Keratinocyte (primary cell): ENCODE data around the gene AP2A2. TPM values are rescaled to one million over a fixed set of nuclear protein-coding genes. Genes with fewer than 3 reads are reported as not detected.

Experiments used
- DNase-seq: peaks from one replicate; pipeline ENCODE4 v3.0.0-alpha.2; 2011; ENCODE audit warnings: low read depth, missing footprints, low spot score
- FAIRE-seq: peaks from 2 replicates; lab custom pipeline; 2011; peaks lifted over from hg19 to GRCh38; lab: Jason Lieb, UNC
- H2AFZ ChIP-seq: 2 replicates; pipeline ENCODE4 v1.6.0; 2012; ENCODE audit warnings: low read length, control low read depth, inconsistent platforms; ENCODE audit not compliant: control insufficient read depth
- H3K27ac ChIP-seq: 2 replicates; pipeline ENCODE4 v1.5.1; 2011; ENCODE audit warnings: low read length; ENCODE audit not compliant: control insufficient read depth, insufficient read depth
- H3K27me3 ChIP-seq: 3 replicates; pipeline ENCODE4 v1.6.0; 2011; ENCODE audit warnings: low read length; ENCODE audit not compliant: control insufficient read depth, insufficient read depth; ENCODE audit errors: extremely low read depth
- H3K36me3 ChIP-seq, 2 experiments: 2 replicates in 1 of 2; 3 replicates in 1 of 2; pipeline ENCODE4 v1.5.1; 2011; ENCODE audit warnings: low read length in 2 of 2, mild to moderate bottlenecking in 1 of 2; ENCODE audit not compliant: control insufficient read depth in 2 of 2, insufficient read depth in 2 of 2; ENCODE audit errors: extremely low read depth in 1 of 2
- H3K4me1 ChIP-seq: 3 replicates; pipeline ENCODE4 v1.5.1; 2011; ENCODE audit warnings: low read length; ENCODE audit not compliant: control insufficient read depth, insufficient read depth; ENCODE audit errors: extremely low read depth
- H3K4me2 ChIP-seq: 3 replicates; pipeline ENCODE4 v1.6.0; 2011; ENCODE audit warnings: low read depth, low read length; ENCODE audit not compliant: control insufficient read depth, insufficient read depth; ENCODE audit errors: extremely low read depth
- H3K4me3 ChIP-seq, 3 experiments: fragments of 200-600 bp in 1 of 3; sonication (generic) in 1 of 3; 2 replicates in 2 of 3; 3 replicates in 1 of 3; pipeline ENCODE4 v1.5.1; 2011 to 2016; ENCODE audit warnings: low read length in 3 of 3, mild to moderate bottlenecking in 3 of 3, control low read depth in 2 of 3, inconsistent platforms in 1 of 3, low read depth in 1 of 3, mixed read lengths in 1 of 3, mixed run types in 1 of 3, moderate library complexity in 1 of 3; ENCODE audit not compliant: control insufficient read depth in 2 of 3, insufficient read depth in 2 of 3; ENCODE audit errors: extremely low read depth in 1 of 3
- H3K79me2 ChIP-seq: 2 replicates; pipeline ENCODE4 v1.6.0; 2012; ENCODE audit warnings: low read length; ENCODE audit not compliant: control insufficient read depth, insufficient read depth
- H3K9ac ChIP-seq: 3 replicates; pipeline ENCODE4 v1.6.0; 2011; ENCODE audit warnings: low read length; ENCODE audit not compliant: control insufficient read depth, insufficient read depth; ENCODE audit errors: extremely low read depth
- H3K9me1 ChIP-seq: 3 replicates; pipeline ENCODE4 v1.6.0; 2011; ENCODE audit warnings: low read length; ENCODE audit not compliant: control insufficient read depth, insufficient read depth; ENCODE audit errors: extremely low read depth
- H3K9me3 ChIP-seq: 2 replicates; pipeline ENCODE4 v1.5.1; 2012; ENCODE audit warnings: low read depth, low read length; ENCODE audit not compliant: control insufficient read depth
- H4K20me1 ChIP-seq: 3 replicates; pipeline ENCODE4 v1.6.0; 2011; ENCODE audit warnings: low read length; ENCODE audit not compliant: control insufficient read depth, insufficient read depth; ENCODE audit errors: extremely low read depth
- CTCF ChIP-seq, 3 experiments: IDR thresholded peaks in 1 of 3; conservative IDR thresholded peaks in 1 of 3; optimal IDR thresholded peaks in 1 of 3; 2 replicates in 2 of 3; 3 replicates in 1 of 3; pipeline versions ENCODE3 to v1.5.1; 2011; ENCODE audit warnings: low read length in 3 of 3, mild to moderate bottlenecking in 3 of 3, moderate library complexity in 2 of 3, control low read depth in 1 of 3, inconsistent platforms in 1 of 3; ENCODE audit not compliant: insufficient read depth in 2 of 3; ENCODE audit errors: extremely low read depth in 1 of 3
- EZH2 ChIP-seq: IDR thresholded peaks from one replicate; pipeline ENCODE4 v1.6.1; 2012; ENCODE audit warnings: inconsistent platforms, mild to moderate bottlenecking, low read length, moderate library complexity
- dilution Hi-C: fragments of 300-500 bp; cut with MboI; formaldehyde crosslinking; loops from one replicate; pipeline ENCODE4 v1.7.0; 2020; ENCODE audit warnings: low sequenced_read_pairs; ENCODE audit not compliant: extremely low pct_ligation_motif_present
- polyA plus RNA-seq, 5 experiments: library from polyadenylated mRNA; depleted of rRNA in 3 of 5; stranded (reverse) in 3 of 5; stranded (forward) in 1 of 5; unstranded in 1 of 5; fragments of >200 nt; gene quantifications; 1 replicate in 1 of 5; 2 replicates in 3 of 5; 3 replicates in 1 of 5; pipeline versions ENCODE4 v1.2.1 to v1.2.3, GENCODE V29; 2011 to 2012; ENCODE audit warnings: missing spikeins in 2 of 5, low read depth in 1 of 5, low replicate concordance in 1 of 5

AP2A2 gene
- polyA plus RNA-seq, 1 donor (not counting 4 experiments of a cell fraction or from before 2014, with no cell fraction given) = 47.8 TPM

- H4K20me1 ChIP-seq = peaks cover 3% of the 10 kb centered on the region
- no peak overlapping the region for H3K4me2 ChIP-seq
- H2AFZ ChIP-seq = no peak overlapping the region
- no peaks in the 10 kb centered on the region for H3K9me1 ChIP-seq
- H3K9me3 ChIP-seq = no peaks in the 10 kb centered on the region
- no peak for FAIRE-seq
- H3K9ac ChIP-seq = no peak overlapping the region
- DNase-seq = no peak
- no peaks in the 10 kb centered on the region for H3K36me3 ChIP-seq
- dilution Hi-C loops = no loop called here
- peaks cover 6% of the 10 kb centered on the region for H3K4me1 ChIP-seq
- no peak overlapping the region for H3K27ac ChIP-seq
- peaks cover 20% of the 10 kb centered on the region for H3K27me3 ChIP-seq
- H3K79me2 ChIP-seq = no peaks in the 10 kb centered on the region
- H3K4me3 ChIP-seq = no peak overlapping the region
- no peak for TF ChIP-seq EZH2
Observed at GRCh38 chr11:1049431-1049891, 123.8 kb downstream of the AP2A2 start.

GRCh38 chr11:1049911-1050580 is 124.4 kb downstream of the AP2A2 start:
- Histone ChIP-seq H3K27me3 (peaks cover 23% of the 10 kb centered on the region), H3K4me3 (no peak overlapping the region), H3K4me2 (no peak overlapping the region), H2AFZ (no peak overlapping the region), H3K9me3 (no peaks in the 10 kb centered on the region), H3K36me3 (no peaks in the 10 kb centered on the region), H3K79me2 (no peaks in the 10 kb centered on the region), H3K27ac (no peak overlapping the region), H3K9ac (no peak overlapping the region), H3K4me1 (peaks cover 6% of the 10 kb centered on the region), H4K20me1 (peaks cover 3% of the 10 kb centered on the region), H3K9me1 (no peaks in the 10 kb centered on the region)
- TF ChIP-seq EZH2 = no peak
- no peak for TF ChIP-seq CTCF (optimal IDR thresholded peaks at IDR 0.05 in 1 of 3, IDR thresholded peaks at IDR 0.05 in 1 of 3, conservative IDR thresholded peaks at IDR 0.05 in 1 of 3; ENCODE audit: extremely low read depth in 1 of 3, insufficient read depth in 2 of 3, low read length in 3 of 3)
- FAIRE-seq (no peak), DNase-seq (no peak)
- dilution Hi-C loops = no loop called here
